Measurements from ENCODE around the gene GNAS-AS1. TPM values are rescaled to one million over a fixed set of nuclear protein-coding genes. Genes with fewer than 3 reads are reported as not detected.

Gene GNAS-AS1
- total RNA-seq: 0.39 and 0.72 TPM in 2 replicates

DNA sequence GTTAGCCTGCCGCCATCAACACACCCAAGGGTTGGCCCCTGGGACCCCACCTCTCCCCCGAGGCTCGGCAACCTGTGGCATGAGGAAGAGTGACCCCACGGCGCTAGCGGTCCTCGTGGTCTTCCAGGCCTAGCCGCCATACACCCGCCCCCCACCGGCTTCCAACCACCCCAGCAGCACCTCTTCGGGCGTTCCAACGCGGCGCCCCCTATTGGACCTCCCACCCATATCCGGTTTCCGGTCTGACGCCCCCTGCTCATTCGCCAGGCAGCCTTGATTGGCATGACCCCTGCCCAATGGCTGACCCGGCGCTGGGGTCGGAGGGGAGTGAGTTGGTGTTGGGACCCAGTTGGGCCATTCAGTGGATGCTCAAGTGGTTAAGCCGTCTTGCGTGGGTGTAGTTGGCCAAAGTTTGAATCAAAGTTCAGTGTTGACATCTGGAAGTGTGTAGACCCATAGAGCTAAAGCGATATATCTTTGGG is at the start of gene GNAS-AS1:
Gene GNAS-AS1, minus strand, starts transcription at position 210 of the 482 bp plus-strand sequence.

DNA sequence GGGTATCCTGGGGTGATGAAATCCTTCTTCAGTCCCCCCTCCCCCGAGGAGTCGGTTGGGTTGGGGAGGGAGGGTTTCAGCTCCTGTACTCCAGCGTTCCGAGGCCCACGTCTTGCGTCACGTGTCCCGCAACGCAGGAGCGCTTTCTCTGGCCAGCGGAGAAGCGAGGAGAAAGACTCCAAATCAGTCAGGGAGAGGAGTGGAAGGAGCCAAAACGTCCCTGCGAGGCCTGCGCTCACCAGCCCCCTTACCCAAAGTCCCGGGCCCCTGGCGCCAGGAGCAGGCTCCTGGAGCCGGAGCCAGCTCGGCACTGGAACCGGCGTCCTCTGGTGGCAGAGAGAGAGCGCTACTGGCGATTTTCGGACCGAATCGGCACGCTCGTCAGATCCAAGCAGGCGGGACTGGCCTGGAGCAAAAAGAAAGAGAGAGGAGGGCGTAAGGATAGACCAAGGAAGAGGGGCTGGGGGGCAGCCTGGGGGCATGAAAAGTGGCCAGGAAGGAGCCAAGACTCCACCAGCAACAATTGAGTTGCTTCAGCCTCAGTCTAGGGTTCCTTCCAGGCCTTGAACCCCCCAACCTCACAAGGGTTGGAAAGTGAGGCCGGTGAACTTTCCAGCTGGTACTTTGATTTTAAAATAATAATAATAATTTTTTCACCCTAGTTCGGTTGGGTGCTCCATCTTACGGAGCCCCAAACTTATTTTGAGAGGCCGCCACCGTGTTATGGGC is 2.0 kb upstream of the GNAS-AS1 start, which contains the start of gene GNAS:
Gene GNAS, plus strand, starts transcription at position 174 of the 729 bp plus-strand sequence.

Other genes with a start within 250 kb of the GNAS-AS1 start
- 15.6 and 57.4 TPM in 2 replicates for gene STX16, start 199.6 kb downstream of the GNAS-AS1 start, total RNA-seq
- 13.3 and 14.2 TPM in 2 replicates for gene NPEPL1, start 158.1 kb downstream of the GNAS-AS1 start, total RNA-seq
- gene GNAS, start 1.8 kb upstream of the GNAS-AS1 start, total RNA-seq: 662 and 697 TPM in 2 replicates
- 42.2 and 52.0 TPM in 2 replicates for gene NELFCD, start 130.4 kb upstream of the GNAS-AS1 start, total RNA-seq
- 129 and 142 TPM in 2 replicates for gene CTSZ, start 156.4 kb upstream of the GNAS-AS1 start, total RNA-seq
- gene TUBB1, start 168.5 kb upstream of the GNAS-AS1 start, total RNA-seq: not detected in 2 replicates
- 14.8 and 31.4 TPM in 2 replicates for gene ATP5F1E, start 181.4 kb upstream of the GNAS-AS1 start, total RNA-seq
- 29.8 and 40.1 TPM in 2 replicates for gene PRELID3B, start 191.9 kb upstream of the GNAS-AS1 start, total RNA-seq